WTC11 (cell line): ENCODE data around the gene DNAJB11. TPM values are rescaled to one million over a fixed set of nuclear protein-coding genes. Genes with fewer than 3 reads are reported as not detected.
"Not testable (repeated sequence)": the region's sequence is repeated elsewhere in the genome, so short reads cannot be mapped to it uniquely, and the experiment has no call there.

ENCODE experiments used
- ATAC-seq: fragments of 200-7000 bp; cut with Tn5 transposase; 2 replicates; pipeline ENCODE4 v1.10.0; 2021; ENCODE audit warnings: mild to moderate bottlenecking, moderate library complexity
- CTCF ChIA-PET: fragments of 300-600 bp; sonication (Branson Sonifier 250); formaldehyde crosslinking; loops from one replicate; lab custom pipeline; 2021; ENCODE audit warnings: antibody characterized with exemption; lab: Charles Lee
- POLR2A ChIA-PET: fragments of 350-600 bp; sonication (Branson Sonifier 250); formaldehyde crosslinking; loops from one replicate; lab custom pipeline; 2021; ENCODE audit warnings: antibody characterized with exemption; lab: Charles Lee
- DNase-seq: peaks from one replicate; pipeline ENCODE4 v3.0.0; 2021; ENCODE audit warnings: low spot score
- H3K27ac Mint-ChIP-seq: 2 replicates; pipeline ENCODE4 v1.8.0; 2021; ENCODE audit warnings: mixed read lengths
- H3K27me3 Mint-ChIP-seq: 2 replicates; pipeline ENCODE4 v1.8.0; 2021; ENCODE audit warnings: low read depth, mild to moderate bottlenecking, moderate library complexity, mixed read lengths
- H3K36me3 Mint-ChIP-seq: 2 replicates; pipeline ENCODE4 v1.8.0; 2021; ENCODE audit warnings: mixed read lengths
- H3K4me1 Mint-ChIP-seq: 2 replicates; pipeline ENCODE4 v1.8.0; 2022; ENCODE audit warnings: mixed read lengths
- H3K4me3 Mint-ChIP-seq: 2 replicates; pipeline ENCODE4 v1.8.0; 2021; ENCODE audit warnings: mild to moderate bottlenecking, moderate library complexity, mixed read lengths
- H3K9me3 Mint-ChIP-seq: 2 replicates; pipeline ENCODE4 v1.8.0; 2021; ENCODE audit warnings: mixed read lengths
- ELF4 ChIP-seq: sonication (generic); formaldehyde crosslinking; IDR thresholded peaks from 2 replicates; pipeline ENCODE4 v1.8.1; 2022; ENCODE audit warnings: low read depth, mild to moderate bottlenecking, moderate library complexity, missing genetic modification reagents
- IRF2 ChIP-seq: sonication (generic); formaldehyde crosslinking; IDR thresholded peaks from 2 replicates; pipeline ENCODE4 v1.8.0; 2022; ENCODE audit warnings: low read depth, missing genetic modification reagents, borderline replicate concordance
- MXD4 ChIP-seq: fragments of 250-450 bp; sonication (Bioruptor Pico); IDR thresholded peaks from 2 replicates; pipeline ENCODE4 v1.8.0; 2021; ENCODE audit warnings: mild to moderate bottlenecking, moderate library complexity, borderline replicate concordance
- PRRX2 ChIP-seq: fragments of 250-450 bp; sonication (Bioruptor Pico); IDR thresholded peaks from 2 replicates; pipeline ENCODE4 v1.8.0; 2021; ENCODE audit warnings: mild to moderate bottlenecking
- SMAD3 ChIP-seq: sonication (generic); formaldehyde crosslinking; IDR thresholded peaks from 2 replicates; pipeline ENCODE4 v1.8.0; 2022; ENCODE audit warnings: missing genetic modification reagents, mild to moderate bottlenecking, borderline replicate concordance
- SMAD4 ChIP-seq: sonication (generic); formaldehyde crosslinking; IDR thresholded peaks from 2 replicates; pipeline ENCODE4 v1.8.0; 2022; ENCODE audit warnings: mild to moderate bottlenecking, missing genetic modification reagents
- ZNF263 ChIP-seq: sonication (generic); formaldehyde crosslinking; IDR thresholded peaks from 2 replicates; pipeline ENCODE4 v1.8.1; 2022; ENCODE audit warnings: low read depth, mild to moderate bottlenecking, moderate library complexity, missing genetic modification reagents
- ZNF416 ChIP-seq: fragments of 250-450 bp; sonication (Bioruptor Pico); IDR thresholded peaks from 2 replicates; pipeline ENCODE4 v1.9.0; 2021; ENCODE audit warnings: mild to moderate bottlenecking, inconsistent platforms
- total RNA-seq: library from RNA; stranded (reverse); gene quantifications from 3 replicates; pipeline ENCODE4 v1.2.3, GENCODE V29; 2021
- TF ChIP-seq, protein P1 (sequence below): sonication (generic); formaldehyde crosslinking; IDR thresholded peaks from 2 replicates; pipeline ENCODE4 v1.8.0; 2022; ENCODE audit warnings: missing genetic modification reagents
- TF ChIP-seq, protein P2 (sequence below): fragments of 250-450 bp; sonication (Bioruptor Pico); IDR thresholded peaks from 2 replicates; pipeline ENCODE4 v1.9.0; 2021; ENCODE audit warnings: moderate library complexity, mild to moderate bottlenecking, inconsistent platforms, borderline replicate concordance
- TF ChIP-seq, protein P3 (sequence below): sonication (generic); formaldehyde crosslinking; IDR thresholded peaks from 2 replicates; pipeline ENCODE4 v1.8.1; 2023; ENCODE audit warnings: mild to moderate bottlenecking, missing genetic modification reagents, borderline replicate concordance
- TF ChIP-seq, protein P4 (sequence below): sonication (generic); formaldehyde crosslinking; IDR thresholded peaks from 2 replicates; pipeline ENCODE4 v1.8.1; 2022; ENCODE audit warnings: mild to moderate bottlenecking, moderate library complexity, missing genetic modification reagents
- TF ChIP-seq, protein P5 (sequence below): sonication (generic); formaldehyde crosslinking; conservative IDR thresholded peaks from 2 replicates; pipeline ENCODE4 v1.8.1; 2023; ENCODE audit warnings: mild to moderate bottlenecking, low read depth, missing genetic modification reagents, moderate library complexity
- TF ChIP-seq, protein P6 (sequence below): sonication (generic); formaldehyde crosslinking; IDR thresholded peaks from 2 replicates; pipeline ENCODE4 v1.8.0; 2022; ENCODE audit warnings: mild to moderate bottlenecking, missing genetic modification reagents

DNAJB11 gene
- total RNA-seq, 1 experiment from 2014 or later = 56.3 TPM

DNA sequence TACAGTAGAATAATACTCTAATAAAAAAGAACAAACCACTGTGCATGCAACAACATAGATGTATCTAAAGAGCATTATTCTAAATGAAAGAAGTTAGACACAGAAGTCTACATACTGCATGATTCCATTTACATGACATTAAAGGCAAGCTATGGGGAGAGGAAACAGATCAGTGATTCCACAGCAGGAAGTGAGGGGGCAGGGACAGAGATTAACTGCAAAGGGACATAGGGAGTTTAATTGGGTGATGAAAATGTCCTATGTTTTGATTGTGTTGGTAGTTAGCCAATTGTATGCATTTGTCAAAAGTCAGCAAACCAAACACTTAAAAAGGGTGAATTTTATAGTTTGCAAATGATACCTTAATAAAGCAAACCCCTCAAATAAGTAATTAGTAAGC lies 40.1 kb upstream of the DNAJB11 start (continued):
- TF ChIP-seq IRF2 (no peak), ZNF416 (CRISPR knock-in tag) (no peak)
- TF ChIP-seq, protein P1, sequence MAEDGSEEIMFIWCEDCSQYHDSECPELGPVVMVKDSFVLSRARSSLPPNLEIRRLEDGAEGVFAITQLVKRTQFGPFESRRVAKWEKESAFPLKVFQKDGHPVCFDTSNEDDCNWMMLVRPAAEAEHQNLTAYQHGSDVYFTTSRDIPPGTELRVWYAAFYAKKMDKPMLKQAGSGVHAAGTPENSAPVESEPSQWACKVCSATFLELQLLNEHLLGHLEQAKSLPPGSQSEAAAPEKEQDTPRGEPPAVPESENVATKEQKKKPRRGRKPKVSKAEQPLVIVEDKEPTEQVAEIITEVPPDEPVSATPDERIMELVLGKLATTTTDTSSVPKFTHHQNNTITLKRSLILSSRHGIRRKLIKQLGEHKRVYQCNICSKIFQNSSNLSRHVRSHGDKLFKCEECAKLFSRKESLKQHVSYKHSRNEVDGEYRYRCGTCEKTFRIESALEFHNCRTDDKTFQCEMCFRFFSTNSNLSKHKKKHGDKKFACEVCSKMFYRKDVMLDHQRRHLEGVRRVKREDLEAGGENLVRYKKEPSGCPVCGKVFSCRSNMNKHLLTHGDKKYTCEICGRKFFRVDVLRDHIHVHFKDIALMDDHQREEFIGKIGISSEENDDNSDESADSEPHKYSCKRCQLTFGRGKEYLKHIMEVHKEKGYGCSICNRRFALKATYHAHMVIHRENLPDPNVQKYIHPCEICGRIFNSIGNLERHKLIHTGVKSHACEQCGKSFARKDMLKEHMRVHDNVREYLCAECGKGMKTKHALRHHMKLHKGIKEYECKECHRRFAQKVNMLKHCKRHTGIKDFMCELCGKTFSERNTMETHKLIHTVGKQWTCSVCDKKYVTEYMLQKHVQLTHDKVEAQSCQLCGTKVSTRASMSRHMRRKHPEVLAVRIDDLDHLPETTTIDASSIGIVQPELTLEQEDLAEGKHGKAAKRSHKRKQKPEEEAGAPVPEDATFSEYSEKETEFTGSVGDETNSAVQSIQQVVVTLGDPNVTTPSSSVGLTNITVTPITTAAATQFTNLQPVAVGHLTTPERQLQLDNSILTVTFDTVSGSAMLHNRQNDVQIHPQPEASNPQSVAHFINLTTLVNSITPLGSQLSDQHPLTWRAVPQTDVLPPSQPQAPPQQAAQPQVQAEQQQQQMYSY = no peak

DNA sequence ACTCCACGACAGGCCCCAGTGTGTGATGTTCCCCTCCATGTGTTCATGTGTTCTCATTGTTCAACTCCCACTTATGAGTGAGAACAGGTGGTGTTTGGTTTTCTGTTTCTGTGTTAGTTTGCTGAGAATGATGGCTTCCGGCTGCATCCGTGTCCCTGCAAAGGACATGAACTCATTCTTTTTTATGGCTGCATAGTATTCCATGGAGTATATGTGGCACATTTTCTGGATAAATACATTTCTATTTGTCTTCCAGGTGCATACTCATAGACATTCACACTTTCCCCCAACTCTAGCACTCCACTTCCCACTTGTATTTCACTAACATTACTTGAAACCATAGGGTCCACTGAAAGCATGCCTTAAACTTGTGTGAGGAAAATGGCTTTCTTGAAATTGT lies 38.8 kb upstream of the DNAJB11 start:
- CTCF ChIA-PET = interaction anchor here (1.2 kb wide), 1 partner anchor 9 kb away, joined by 3 read pairs; no protein-coding TSS in a partner anchor
- H3K27ac Mint-ChIP-seq, H3K9me3 Mint-ChIP-seq, H3K36me3 Mint-ChIP-seq, ATAC-seq, POLR2A ChIA-PET, DNase-seq, H3K27me3 Mint-ChIP-seq, H3K4me3 Mint-ChIP-seq: not testable (repeated sequence)
- peaks cover 17% of the 10 kb centered on the region for H3K4me1 Mint-ChIP-seq

DNA sequence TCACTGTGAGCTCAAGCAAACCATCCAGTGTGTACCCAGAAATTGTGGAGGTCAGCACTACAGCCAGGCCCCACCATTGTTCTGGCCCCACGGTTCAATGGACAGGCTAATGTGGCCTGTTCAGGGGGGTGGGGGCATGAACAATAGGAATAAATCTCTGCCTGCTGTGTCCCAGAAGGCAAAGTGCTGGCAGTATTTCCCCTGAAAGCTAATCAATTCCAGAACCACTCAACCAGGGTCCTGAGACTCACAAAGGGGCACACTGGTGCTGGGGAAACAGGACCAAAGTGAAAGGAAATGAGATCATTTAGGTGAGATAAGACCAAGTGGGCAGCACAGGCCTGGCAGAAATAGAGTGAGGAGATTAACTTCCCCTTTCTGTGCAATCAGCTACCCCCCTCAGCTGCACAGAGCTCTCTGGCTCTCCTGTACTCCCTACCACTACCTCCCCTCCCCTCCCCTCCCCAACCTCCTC lies 37.9 kb upstream of the DNAJB11 start:
- ChIA-PET POLR2A (interaction anchor here (0.6 kb wide), 1 partner anchor 920 kb away, joined by 3 read pairs; no protein-coding TSS in a partner anchor), CTCF (interaction anchor here (1.2 to 1.9 kb wide), 3 partner anchors 8 to 273 kb away, joined by 3 to 9 read pairs (median 6); no protein-coding TSS in a partner anchor)
- Mint-ChIP-seq H3K27me3 (no peaks in the 10 kb centered on the region), H3K4me1 (peaks cover 17% of the 10 kb centered on the region), H3K27ac (no peak overlapping the region), H3K36me3 (no peaks in the 10 kb centered on the region), H3K4me3 (no peak overlapping the region), H3K9me3 (peaks cover 5% of the 10 kb centered on the region)
- DNase-seq (no peak), ATAC-seq (peak; percentile 39)
- no peak for TF ChIP-seq PRRX2 (CRISPR knock-in tag)

DNA sequence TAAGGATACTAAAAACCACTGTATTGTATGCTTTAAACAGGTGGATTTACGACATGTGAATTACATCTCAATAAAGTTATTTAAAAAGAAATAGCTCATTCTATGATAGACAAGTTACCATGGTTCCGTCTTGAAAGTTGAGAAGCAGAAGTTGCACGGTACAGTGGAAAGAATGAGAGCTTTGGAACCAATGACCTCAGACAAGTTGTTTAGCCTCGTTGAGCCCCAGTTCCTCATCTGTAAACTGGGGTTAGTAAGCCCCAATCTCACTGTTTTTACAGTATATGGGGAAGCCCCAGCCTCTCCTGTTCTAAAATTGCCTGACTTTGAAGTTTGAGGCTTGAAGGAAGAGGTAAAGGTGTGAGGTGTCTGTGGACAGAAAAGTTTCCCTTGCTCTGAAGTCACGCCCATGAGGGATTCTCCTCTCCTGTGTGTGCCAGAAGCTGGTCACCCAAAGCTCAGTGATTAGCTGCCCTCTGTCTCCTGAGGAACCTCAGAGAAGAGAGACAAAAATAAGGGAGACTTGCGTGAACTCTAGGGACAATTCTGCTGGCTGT lies 36.3 kb upstream of the DNAJB11 start:
- Mint-ChIP-seq H3K27me3 (no peaks in the 10 kb centered on the region), H3K36me3 (no peaks in the 10 kb centered on the region), H3K4me1 (peaks cover 17% of the 10 kb centered on the region), H3K9me3 (peaks cover 5% of the 10 kb centered on the region), H3K4me3 (no peak overlapping the region), H3K27ac (no peak overlapping the region)
- ChIA-PET POLR2A (no interaction called here), CTCF (interaction anchor here (0.6 to 3.8 kb wide), 3 partner anchors 115 to 280 kb away, joined by 3 to 38 read pairs (median 4); no protein-coding TSS in a partner anchor)
- DNase-seq = no peak
- no peak for ATAC-seq
- TF ChIP-seq, protein P2, sequence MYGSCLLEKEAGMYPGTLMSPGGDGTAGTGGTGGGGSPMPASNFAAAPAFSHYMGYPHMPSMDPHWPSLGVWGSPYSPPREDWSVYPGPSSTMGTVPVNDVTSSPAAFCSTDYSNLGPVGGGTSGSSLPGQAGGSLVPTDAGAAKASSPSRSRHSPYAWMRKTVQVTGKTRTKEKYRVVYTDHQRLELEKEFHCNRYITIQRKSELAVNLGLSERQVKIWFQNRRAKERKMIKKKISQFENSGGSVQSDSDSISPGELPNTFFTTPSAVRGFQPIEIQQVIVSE (CRISPR knock-in tag) = no peak
- TF ChIP-seq, protein P3, sequence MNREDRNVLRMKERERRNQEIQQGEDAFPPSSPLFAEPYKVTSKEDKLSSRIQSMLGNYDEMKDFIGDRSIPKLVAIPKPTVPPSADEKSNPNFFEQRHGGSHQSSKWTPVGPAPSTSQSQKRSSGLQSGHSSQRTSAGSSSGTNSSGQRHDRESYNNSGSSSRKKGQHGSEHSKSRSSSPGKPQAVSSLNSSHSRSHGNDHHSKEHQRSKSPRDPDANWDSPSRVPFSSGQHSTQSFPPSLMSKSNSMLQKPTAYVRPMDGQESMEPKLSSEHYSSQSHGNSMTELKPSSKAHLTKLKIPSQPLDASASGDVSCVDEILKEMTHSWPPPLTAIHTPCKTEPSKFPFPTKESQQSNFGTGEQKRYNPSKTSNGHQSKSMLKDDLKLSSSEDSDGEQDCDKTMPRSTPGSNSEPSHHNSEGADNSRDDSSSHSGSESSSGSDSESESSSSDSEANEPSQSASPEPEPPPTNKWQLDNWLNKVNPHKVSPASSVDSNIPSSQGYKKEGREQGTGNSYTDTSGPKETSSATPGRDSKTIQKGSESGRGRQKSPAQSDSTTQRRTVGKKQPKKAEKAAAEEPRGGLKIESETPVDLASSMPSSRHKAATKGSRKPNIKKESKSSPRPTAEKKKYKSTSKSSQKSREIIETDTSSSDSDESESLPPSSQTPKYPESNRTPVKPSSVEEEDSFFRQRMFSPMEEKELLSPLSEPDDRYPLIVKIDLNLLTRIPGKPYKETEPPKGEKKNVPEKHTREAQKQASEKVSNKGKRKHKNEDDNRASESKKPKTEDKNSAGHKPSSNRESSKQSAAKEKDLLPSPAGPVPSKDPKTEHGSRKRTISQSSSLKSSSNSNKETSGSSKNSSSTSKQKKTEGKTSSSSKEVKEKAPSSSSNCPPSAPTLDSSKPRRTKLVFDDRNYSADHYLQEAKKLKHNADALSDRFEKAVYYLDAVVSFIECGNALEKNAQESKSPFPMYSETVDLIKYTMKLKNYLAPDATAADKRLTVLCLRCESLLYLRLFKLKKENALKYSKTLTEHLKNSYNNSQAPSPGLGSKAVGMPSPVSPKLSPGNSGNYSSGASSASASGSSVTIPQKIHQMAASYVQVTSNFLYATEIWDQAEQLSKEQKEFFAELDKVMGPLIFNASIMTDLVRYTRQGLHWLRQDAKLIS (CRISPR knock-in tag) = no peak
- no peak for TF ChIP-seq MXD4 (CRISPR knock-in tag)
- TF ChIP-seq SMAD3 (CRISPR knock-in tag) = no peak
- TF ChIP-seq ELF4 (CRISPR knock-in tag) = no peak
- no peak for TF ChIP-seq SMAD4
- TF ChIP-seq, protein P4, sequence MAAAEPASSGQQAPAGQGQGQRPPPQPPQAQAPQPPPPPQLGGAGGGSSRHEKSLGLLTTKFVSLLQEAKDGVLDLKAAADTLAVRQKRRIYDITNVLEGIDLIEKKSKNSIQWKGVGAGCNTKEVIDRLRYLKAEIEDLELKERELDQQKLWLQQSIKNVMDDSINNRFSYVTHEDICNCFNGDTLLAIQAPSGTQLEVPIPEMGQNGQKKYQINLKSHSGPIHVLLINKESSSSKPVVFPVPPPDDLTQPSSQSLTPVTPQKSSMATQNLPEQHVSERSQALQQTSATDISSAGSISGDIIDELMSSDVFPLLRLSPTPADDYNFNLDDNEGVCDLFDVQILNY (CRISPR knock-in tag) = no peak
- TF ChIP-seq ZNF263 (CRISPR knock-in tag) = no peak
- TF ChIP-seq, protein P5, sequence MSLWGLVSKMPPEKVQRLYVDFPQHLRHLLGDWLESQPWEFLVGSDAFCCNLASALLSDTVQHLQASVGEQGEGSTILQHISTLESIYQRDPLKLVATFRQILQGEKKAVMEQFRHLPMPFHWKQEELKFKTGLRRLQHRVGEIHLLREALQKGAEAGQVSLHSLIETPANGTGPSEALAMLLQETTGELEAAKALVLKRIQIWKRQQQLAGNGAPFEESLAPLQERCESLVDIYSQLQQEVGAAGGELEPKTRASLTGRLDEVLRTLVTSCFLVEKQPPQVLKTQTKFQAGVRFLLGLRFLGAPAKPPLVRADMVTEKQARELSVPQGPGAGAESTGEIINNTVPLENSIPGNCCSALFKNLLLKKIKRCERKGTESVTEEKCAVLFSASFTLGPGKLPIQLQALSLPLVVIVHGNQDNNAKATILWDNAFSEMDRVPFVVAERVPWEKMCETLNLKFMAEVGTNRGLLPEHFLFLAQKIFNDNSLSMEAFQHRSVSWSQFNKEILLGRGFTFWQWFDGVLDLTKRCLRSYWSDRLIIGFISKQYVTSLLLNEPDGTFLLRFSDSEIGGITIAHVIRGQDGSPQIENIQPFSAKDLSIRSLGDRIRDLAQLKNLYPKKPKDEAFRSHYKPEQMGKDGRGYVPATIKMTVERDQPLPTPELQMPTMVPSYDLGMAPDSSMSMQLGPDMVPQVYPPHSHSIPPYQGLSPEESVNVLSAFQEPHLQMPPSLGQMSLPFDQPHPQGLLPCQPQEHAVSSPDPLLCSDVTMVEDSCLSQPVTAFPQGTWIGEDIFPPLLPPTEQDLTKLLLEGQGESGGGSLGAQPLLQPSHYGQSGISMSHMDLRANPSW (CRISPR knock-in tag) = no peak
- TF ChIP-seq, protein P6, sequence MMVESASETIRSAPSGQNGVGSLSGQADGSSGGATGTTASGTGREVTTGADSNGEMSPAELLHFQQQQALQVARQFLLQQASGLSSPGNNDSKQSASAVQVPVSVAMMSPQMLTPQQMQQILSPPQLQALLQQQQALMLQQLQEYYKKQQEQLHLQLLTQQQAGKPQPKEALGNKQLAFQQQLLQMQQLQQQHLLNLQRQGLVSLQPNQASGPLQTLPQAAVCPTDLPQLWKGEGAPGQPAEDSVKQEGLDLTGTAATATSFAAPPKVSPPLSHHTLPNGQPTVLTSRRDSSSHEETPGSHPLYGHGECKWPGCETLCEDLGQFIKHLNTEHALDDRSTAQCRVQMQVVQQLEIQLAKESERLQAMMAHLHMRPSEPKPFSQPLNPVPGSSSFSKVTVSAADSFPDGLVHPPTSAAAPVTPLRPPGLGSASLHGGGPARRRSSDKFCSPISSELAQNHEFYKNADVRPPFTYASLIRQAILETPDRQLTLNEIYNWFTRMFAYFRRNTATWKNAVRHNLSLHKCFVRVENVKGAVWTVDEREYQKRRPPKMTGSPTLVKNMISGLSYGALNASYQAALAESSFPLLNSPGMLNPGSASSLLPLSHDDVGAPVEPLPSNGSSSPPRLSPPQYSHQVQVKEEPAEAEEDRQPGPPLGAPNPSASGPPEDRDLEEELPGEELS = no peak
